Mucosa of stomach (tissue), 1 donor: ENCODE results near the gene PCDHA13.

Experiments
- H3K27me3 ChIP-seq: one replicate; pipeline ENCODE4 v1.7.0; 2013; ENCODE audit warnings: mild to moderate bottlenecking, low read length; ENCODE audit not compliant: control insufficient read depth, insufficient read depth
- H3K36me3 ChIP-seq: one replicate; pipeline ENCODE4 v1.7.0; 2013; ENCODE audit warnings: low read length; ENCODE audit not compliant: control insufficient read depth, insufficient read depth
- H3K4me1 ChIP-seq: one replicate; pipeline ENCODE4 v1.7.0; 2013; ENCODE audit warnings: mild to moderate bottlenecking, low read length; ENCODE audit not compliant: control insufficient read depth, insufficient read depth
- H3K4me3 ChIP-seq: one replicate; pipeline ENCODE4 v1.7.0; 2013; ENCODE audit warnings: low read length
- H3K9ac ChIP-seq: one replicate; pipeline ENCODE4 v1.7.0; 2013; ENCODE audit warnings: mild to moderate bottlenecking, low read length, moderate library complexity
- H3K9me3 ChIP-seq: one replicate; pipeline ENCODE4 v1.7.0; 2013; ENCODE audit warnings: mild to moderate bottlenecking, low read length, moderate library complexity; ENCODE audit not compliant: control insufficient read depth
- donor health status: Pancreatic carcinoma.

The PCDHA13 gene

GRCh38 chr5:140877262-140877581 is 4.7 kb upstream of the PCDHA13 start:
- no peak overlapping the region for H3K9ac ChIP-seq
- peaks cover 4% of the 10 kb centered on the region for H3K27me3 ChIP-seq
- no peaks in the 10 kb centered on the region for H3K9me3 ChIP-seq
- H3K4me1 ChIP-seq: no peaks in the 10 kb centered on the region
- no peak overlapping the region for H3K4me3 ChIP-seq
- no peaks in the 10 kb centered on the region for H3K36me3 ChIP-seq

- H3K9me3 ChIP-seq: no peaks in the 10 kb centered on the region
- no peaks in the 10 kb centered on the region for H3K27me3 ChIP-seq
- H3K4me3 ChIP-seq: no peak overlapping the region
- H3K36me3 ChIP-seq: no peaks in the 10 kb centered on the region
- H3K9ac ChIP-seq: no peak overlapping the region
- H3K4me1 ChIP-seq: no peaks in the 10 kb centered on the region
Measured at GRCh38 chr5:140882591-140882899, 621 bp downstream of the PCDHA13 start.

GRCh38 chr5:140883373-140883772 is 1.4 kb downstream of the PCDHA13 start:
- no peak overlapping the region for H3K4me3 ChIP-seq
- no peak overlapping the region for H3K9ac ChIP-seq
- no peaks in the 10 kb centered on the region for H3K9me3 ChIP-seq
- H3K27me3 ChIP-seq: no peaks in the 10 kb centered on the region
- H3K4me1 ChIP-seq: no peaks in the 10 kb centered on the region
- H3K36me3 ChIP-seq: no peaks in the 10 kb centered on the region

GRCh38 chr5:140883927-140884697 is 2.2 kb downstream of the PCDHA13 start:
- H3K4me1 ChIP-seq: no peaks in the 10 kb centered on the region
- H3K9ac ChIP-seq: no peak overlapping the region
- no peaks in the 10 kb centered on the region for H3K9me3 ChIP-seq
- H3K36me3 ChIP-seq: no peaks in the 10 kb centered on the region
- no peak overlapping the region for H3K4me3 ChIP-seq
- no peaks in the 10 kb centered on the region for H3K27me3 ChIP-seq

GRCh38 chr5:140916325-140916724 is 34.4 kb downstream of the PCDHA13 start:
- no peaks in the 10 kb centered on the region for H3K4me1 ChIP-seq
- no peaks in the 10 kb centered on the region for H3K36me3 ChIP-seq
- no peaks in the 10 kb centered on the region for H3K27me3 ChIP-seq
- H3K9me3 ChIP-seq: no peaks in the 10 kb centered on the region
- no peak overlapping the region for H3K4me3 ChIP-seq
- H3K9ac ChIP-seq: no peak overlapping the region

- H3K9ac ChIP-seq: no peak overlapping the region
- H3K27me3 ChIP-seq: peaks cover 30% of the 10 kb centered on the region
- no peaks in the 10 kb centered on the region for H3K36me3 ChIP-seq
- no peaks in the 10 kb centered on the region for H3K9me3 ChIP-seq
- H3K4me3 ChIP-seq: no peak overlapping the region
- peaks cover 7% of the 10 kb centered on the region for H3K4me1 ChIP-seq
Measured at GRCh38 chr5:140923601-140924000, 41.7 kb downstream of the PCDHA13 start.

- Histone ChIP-seq H3K9ac (no peak within 1 kb of the TSS), H3K36me3 (no peaks in the 10 kb centered on the region), H3K4me1 (peaks cover 7% of the 10 kb centered on the region), H3K4me3 (peak within 1 kb of the TSS; percentile 45), H3K9me3 (no peaks in the 10 kb centered on the region), H3K27me3 (peaks cover 31% of the 10 kb centered on the region)
Measured at GRCh38 chr5:140925806-140926442, 44.0 kb downstream of the PCDHA13 start, which contains the start of gene PCDHAC1. Gene PCDHAC1 (plus strand): TSS chr5:140926299. CDS start chr5:140926893, 594 bp downstream.

GRCh38 chr5:140926443-140927227 is 44.7 kb downstream of the PCDHA13 start:
- H3K27me3 ChIP-seq: peaks cover 31% of the 10 kb centered on the region
- H3K36me3 ChIP-seq: no peaks in the 10 kb centered on the region
- no peak overlapping the region for H3K9ac ChIP-seq
- H3K4me3 ChIP-seq: peak overlapping the region; percentile 45
- H3K9me3 ChIP-seq: no peaks in the 10 kb centered on the region
- H3K4me1 ChIP-seq: peaks cover 7% of the 10 kb centered on the region

- Histone ChIP-seq H3K4me3 (peak overlapping the region; percentile 45), H3K9me3 (no peaks in the 10 kb centered on the region), H3K4me1 (peaks cover 7% of the 10 kb centered on the region), H3K27me3 (peaks cover 31% of the 10 kb centered on the region), H3K36me3 (no peaks in the 10 kb centered on the region), H3K9ac (no peak overlapping the region)
Measured at GRCh38 chr5:140927228-140927573, 45.3 kb downstream of the PCDHA13 start.
